ENCODE data around the gene MDGA2.

Gene MDGA2

DNA sequence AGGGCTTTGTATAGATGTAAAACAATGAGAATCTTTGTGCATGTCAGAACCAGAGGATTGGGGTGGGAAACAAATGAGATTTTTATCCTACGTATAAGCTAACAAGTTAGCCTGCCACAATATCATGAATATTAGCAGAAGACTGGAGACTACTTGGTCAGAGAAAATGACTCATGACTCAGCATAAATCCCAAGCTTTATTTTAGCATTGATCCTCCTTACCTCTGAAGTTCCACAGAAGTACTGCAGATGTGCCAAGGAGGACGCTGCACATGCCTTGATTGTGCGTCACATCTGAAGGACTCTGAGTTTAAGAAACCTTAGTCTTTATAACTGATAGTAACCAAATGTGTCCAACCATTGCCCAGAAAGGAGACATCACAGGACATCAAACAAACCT, 789.8 kb downstream of the MDGA2 start:
- FAIRE-seq, result no peak

DNA sequence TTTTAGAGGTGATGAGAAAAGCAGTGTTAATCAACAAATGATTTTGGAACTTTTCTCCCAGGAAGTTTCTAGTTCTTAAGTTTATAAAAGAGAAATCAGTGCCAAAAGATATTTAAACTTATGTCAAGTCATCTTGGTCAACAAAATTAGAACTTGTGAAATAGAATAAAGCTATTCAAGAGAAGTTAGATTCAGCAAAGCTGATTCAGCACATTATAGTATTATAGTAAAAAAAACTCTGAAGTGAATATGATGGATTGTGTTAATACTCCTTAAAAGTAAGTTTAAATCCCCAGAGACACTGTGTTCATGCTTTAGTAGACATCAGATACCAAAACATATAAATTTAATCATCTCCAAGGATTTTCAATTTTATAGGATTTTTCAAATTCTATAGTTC, 813.7 kb downstream of the MDGA2 start:
- no peak for FAIRE-seq

DNA sequence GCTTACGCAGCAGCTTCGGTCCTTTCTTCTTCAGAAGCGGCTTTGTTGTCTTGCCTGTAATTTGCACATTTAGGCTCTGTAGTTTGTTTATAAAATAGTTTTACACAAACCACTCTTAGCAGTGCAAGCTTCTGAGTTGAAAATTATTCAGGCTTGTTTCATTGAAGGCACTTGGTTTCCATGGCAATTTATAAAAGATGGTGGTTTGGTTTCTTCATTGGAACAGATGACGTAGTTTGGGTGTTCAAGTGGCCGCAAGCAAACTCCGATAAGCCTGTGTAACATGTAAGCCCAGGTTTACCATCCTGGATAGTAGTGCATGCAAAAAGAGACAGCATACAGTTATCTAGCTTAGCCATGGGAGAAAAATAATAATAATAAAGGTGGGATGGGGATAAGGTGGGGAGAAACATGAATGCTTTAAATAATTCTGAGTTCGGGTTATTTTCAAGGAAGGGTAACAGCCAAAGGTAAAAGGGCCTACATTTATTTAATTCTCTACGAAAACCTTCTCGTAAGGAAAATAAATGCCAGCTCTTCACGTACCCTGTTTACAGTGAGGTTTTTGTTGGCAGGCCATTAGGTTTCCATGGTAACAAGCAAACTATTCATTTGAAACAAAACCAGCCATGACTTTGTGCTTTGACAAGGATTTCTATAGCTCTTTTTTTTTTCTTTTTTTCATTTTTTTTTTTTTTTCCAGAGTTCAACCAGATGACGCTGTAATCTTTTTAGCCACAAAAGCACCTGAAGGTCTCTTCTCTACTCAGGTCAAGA, 834.3 kb downstream of the MDGA2 start:
- FAIRE-seq, result no peak

DNA sequence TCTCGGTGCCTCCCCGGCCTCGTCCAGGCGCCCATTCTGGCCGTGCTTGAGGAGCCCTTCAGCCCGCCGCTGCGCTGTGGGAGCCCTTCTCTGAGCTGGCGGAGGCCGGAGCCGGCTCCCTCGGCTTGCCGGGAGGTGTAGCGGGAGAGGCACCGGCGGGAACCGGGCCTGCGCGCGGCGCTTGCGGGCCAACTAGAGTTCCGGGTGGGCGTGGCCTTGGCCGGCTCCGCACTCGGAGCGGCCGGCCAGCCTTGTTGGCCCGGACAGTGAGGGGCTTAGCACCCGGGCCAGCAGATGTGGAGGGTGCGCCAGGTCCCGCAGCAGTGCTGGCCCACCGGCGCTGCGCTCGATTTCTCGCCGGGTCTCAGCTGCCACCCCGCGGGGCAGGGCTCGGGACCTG, 855.1 kb downstream of the MDGA2 start:
- FAIRE-seq, result no peak

DNA sequence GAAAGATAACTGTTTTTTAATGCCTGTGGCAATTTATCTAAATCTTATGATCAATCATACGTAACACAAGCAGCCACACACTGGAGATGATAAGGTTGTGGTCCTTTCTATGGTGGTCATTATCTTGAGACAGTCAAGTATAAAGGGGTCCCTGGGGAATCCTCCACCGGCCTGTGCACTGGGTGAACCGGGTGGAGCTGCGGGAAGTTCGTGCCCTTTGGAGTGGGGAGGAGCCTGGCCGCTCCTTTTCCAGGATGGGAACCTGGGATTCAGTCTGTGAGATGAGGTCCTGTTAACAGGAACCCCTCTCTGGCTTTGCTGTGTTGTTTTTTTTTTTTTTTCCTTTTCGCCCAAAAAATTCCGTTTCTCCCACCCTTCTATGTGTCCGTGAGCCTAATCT, 856.3 kb downstream of the MDGA2 start:
- no peak for FAIRE-seq

DNA sequence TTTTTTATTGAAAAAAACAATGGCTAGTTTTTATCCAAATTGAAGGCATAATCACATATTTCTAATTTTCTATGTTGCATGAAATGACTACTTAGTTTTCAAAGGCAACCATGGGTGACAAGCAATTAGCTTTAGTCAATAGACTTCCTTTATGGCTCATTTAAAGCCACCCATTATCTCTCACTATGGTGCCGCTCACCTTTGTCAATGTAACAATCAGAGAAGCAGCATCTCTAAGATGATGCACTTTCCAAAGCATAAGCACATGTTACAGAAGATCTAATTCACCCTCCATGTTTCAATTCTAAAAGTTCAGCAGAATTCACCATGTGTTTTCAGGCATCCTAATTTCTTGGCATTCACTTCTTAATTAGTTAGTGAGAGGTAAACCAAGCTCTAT, 857.3 kb downstream of the MDGA2 start:
- FAIRE-seq, result no peak

DNA sequence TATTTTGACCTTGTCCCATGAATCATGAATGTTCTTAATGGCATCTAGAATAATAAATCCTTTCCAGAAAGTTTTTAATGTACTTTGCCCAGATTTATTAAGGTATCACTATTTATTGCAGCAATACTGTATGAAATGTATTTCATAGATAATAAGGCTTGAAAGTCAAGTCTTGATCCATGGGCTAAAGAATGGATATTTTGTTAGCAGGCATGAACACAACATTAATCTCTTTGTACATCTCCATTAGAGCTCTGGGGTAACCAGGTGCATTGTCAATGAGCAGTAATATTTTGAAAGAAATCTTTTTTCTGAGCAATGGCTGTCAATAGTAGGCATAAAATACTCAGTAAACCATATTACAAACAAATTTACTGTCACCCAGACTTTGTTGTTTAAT, 882.3 kb downstream of the MDGA2 start:
- FAIRE-seq, result no peak

Measured in A204.1 (cell line).